Kidney (tissue), 14 donors: Measurements from ENCODE around the gene ZNF579. TPM values are rescaled to one million over a fixed set of nuclear protein-coding genes. Genes with fewer than 3 reads are reported as not detected.

Experiments
- DNase-seq, 5 donors: peaks; one replicate each; pipeline ENCODE4 v3.0.0-alpha.2; 2013 to 2020
- FAIRE-seq: peaks from 2 replicates; lab custom pipeline; 2012; peaks lifted over from hg19 to GRCh38; lab: Jason Lieb, UNC
- H3K27ac ChIP-seq, 2 donors: one replicate each; pipeline ENCODE4 v1.7.0; 2013; ENCODE audit warnings: low read depth in 2 of 2, low read length in 2 of 2, inconsistent platforms in 1 of 2
- H3K27me3 ChIP-seq: one replicate; pipeline ENCODE4 v1.7.1; 2013; ENCODE audit warnings: low read length, inconsistent platforms; ENCODE audit not compliant: control insufficient read depth, insufficient read depth
- H3K36me3 ChIP-seq, 3 donors: one replicate each; pipeline versions ENCODE4 v1.7.0 to v1.7.1; 2013; ENCODE audit warnings: low read length in 3 of 3, control low read depth in 1 of 3, inconsistent platforms in 1 of 3; ENCODE audit not compliant: insufficient read depth in 3 of 3, control insufficient read depth in 2 of 3
- H3K4me1 ChIP-seq, 3 donors: one replicate each; pipeline versions ENCODE4 v1.7.0 to v1.7.1; 2013; ENCODE audit warnings: low read length in 3 of 3, inconsistent platforms in 1 of 3, low read depth in 1 of 3; ENCODE audit not compliant: control insufficient read depth in 2 of 3, insufficient read depth in 2 of 3
- H3K4me3 ChIP-seq, 3 donors: one replicate each; pipeline versions ENCODE4 v1.7.0 to v1.8.1; 2013; ENCODE audit warnings: low read length in 3 of 3, control low read depth in 1 of 3, inconsistent platforms in 1 of 3
- H3K9ac ChIP-seq, 3 donors: one replicate each; pipeline versions ENCODE4 v1.7.0 to v1.7.1; 2013; ENCODE audit warnings: low read length in 3 of 3, control low read depth in 1 of 3, inconsistent platforms in 1 of 3
- H3K9me3 ChIP-seq, 3 donors: one replicate each; pipeline versions ENCODE4 v1.7.0 to v1.7.1; 2013; ENCODE audit warnings: low read length in 3 of 3, control low read depth in 1 of 3, inconsistent platforms in 1 of 3; ENCODE audit not compliant: control insufficient read depth in 2 of 3, insufficient read depth in 1 of 3
- intact Hi-C: fragments of 100-400 bp; cut with DNase I; formaldehyde crosslinking; loops from one replicate; pipeline ENCODE4 v1.11.1; 2022
- polyA plus RNA-seq: library from polyadenylated mRNA; stranded (reverse); fragments of 350-450 nt; fragmentation: Illumina TruSeq; extraction: RNeasy Lipid Tissue Mini Kit (QIAGEN cat#74804); gene quantifications from one replicate; pipeline ENCODE4 v1.2.3, GENCODE V29; 2014; ENCODE audit warnings: low read depth, low replicate concordance; ENCODE audit not compliant: insufficient read depth
- total RNA-seq: library from RNA; stranded (reverse); fragmentation: NEBNext Ultra II Directional; extraction: Animal tissue kit (Norgen Biotek cat#: 25700); gene quantifications from one replicate; pipeline ENCODE4 v1.2.1, GENCODE V29; 2021
- TF ChIP-seq, protein P1 (sequence below): IDR thresholded peaks from 3 replicates; pipeline ENCODE4 v1.5.1; 2012; ENCODE audit warnings: mild to moderate bottlenecking, moderate library complexity, borderline replicate concordance; ENCODE audit not compliant: insufficient read depth; ENCODE audit errors: extremely low read depth
- donor health status: control.
- donor health status: control.
- donor health status: control.
- donor health status: control.
- donor health status: control.
- donor health status: DM: yes; HTN: yes; CAD: no.
- donor health status: Normal renal cell carcinoma (clear cell type).

The ZNF579 gene
- total and polyA plus RNA-seq, 2 donors from 2014 or later, result 10.9 to 16.6 TPM

DNA sequence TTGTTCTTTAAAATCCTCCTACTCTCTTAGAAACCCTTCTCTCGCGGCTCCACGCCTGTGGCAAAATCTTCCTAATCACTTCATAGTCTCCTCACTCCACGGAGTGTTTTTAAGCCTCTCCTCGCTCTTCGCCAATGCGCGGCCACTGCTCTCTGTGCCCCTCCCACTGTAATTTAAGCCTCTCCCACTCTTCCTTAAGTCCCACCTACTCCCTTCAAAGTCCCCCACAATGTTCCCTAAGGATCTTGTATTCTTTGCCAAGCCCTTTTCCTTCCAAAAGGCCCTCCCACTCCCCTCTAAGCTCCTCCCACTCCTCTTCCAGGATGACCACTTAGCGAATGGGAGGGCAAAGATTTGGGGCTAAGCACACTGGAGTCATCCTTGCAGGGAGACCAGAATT is 17.4 kb upstream of the ZNF579 start:
- Histone ChIP-seq H3K9me3 (no peaks in the 10 kb centered on the region), H3K4me1 (peaks cover 0 to 8% (median 3%) of the 10 kb centered on the region in 3 donors), H3K9ac (no peak overlapping the region), H3K4me3 (no peak overlapping the region), H3K27ac (no peak overlapping the region), H3K27me3 (no peaks in the 10 kb centered on the region), H3K36me3 (peaks cover 0 to 10% (median 3%) of the 10 kb centered on the region in 3 donors)
- intact Hi-C loops, result no loop called here
- TF ChIP-seq, protein P1, sequence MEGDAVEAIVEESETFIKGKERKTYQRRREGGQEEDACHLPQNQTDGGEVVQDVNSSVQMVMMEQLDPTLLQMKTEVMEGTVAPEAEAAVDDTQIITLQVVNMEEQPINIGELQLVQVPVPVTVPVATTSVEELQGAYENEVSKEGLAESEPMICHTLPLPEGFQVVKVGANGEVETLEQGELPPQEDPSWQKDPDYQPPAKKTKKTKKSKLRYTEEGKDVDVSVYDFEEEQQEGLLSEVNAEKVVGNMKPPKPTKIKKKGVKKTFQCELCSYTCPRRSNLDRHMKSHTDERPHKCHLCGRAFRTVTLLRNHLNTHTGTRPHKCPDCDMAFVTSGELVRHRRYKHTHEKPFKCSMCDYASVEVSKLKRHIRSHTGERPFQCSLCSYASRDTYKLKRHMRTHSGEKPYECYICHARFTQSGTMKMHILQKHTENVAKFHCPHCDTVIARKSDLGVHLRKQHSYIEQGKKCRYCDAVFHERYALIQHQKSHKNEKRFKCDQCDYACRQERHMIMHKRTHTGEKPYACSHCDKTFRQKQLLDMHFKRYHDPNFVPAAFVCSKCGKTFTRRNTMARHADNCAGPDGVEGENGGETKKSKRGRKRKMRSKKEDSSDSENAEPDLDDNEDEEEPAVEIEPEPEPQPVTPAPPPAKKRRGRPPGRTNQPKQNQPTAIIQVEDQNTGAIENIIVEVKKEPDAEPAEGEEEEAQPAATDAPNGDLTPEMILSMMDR, result no peak
- no peak for FAIRE-seq
- peak in 1 of 5 donors; percentile 70 for DNase-seq

DNA sequence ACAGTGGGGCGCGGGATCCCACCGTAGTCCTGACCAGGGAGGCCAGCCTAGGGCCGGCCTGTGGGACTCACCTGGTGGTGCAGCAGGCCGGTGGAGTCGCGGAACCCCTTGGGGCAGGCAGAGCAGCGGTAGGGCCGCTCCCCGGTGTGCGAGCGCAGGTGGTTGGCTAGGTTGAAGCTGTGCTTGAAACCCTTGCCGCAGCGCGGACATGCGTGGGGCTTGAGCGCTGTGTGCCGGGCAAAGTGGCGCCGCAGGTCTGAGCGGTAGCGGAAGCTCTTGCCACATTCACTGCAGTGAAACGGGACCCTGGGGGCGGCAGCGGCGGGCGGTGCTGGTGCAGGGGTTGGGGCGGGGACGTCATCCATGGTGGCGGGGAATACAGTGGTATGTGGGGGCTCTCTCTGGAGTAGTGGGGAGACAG is 16.9 kb upstream of the ZNF579 start:
- no peak overlapping the region for H3K27ac ChIP-seq
- peaks cover 0 to 10% (median 3%) of the 10 kb centered on the region in 3 donors for H3K36me3 ChIP-seq
- TF ChIP-seq, protein P1, result no peak
- peak in 2 of 5 donors; percentile 80 to 81 for DNase-seq
- no peak overlapping the region for H3K4me3 ChIP-seq
- peaks cover 0 to 8% (median 3%) of the 10 kb centered on the region in 3 donors for H3K4me1 ChIP-seq
- intact Hi-C loops, result no loop called here
- H3K9me3 ChIP-seq, result no peaks in the 10 kb centered on the region
- FAIRE-seq, result no peak
- no peak overlapping the region for H3K9ac ChIP-seq
- H3K27me3 ChIP-seq, result no peaks in the 10 kb centered on the region

- no peak for FAIRE-seq
Observed at GRCh38 chr19:55596304-55596703, 15.7 kb upstream of the ZNF579 start.

More at GRCh38 chr19:55596304-55596703, 15.7 kb upstream of the ZNF579 start:
- Histone ChIP-seq H3K9me3 (no peaks in the 10 kb centered on the region), H3K27ac (no peak overlapping the region), H3K9ac (no peak overlapping the region), H3K36me3 (peaks cover 0 to 10% (median 3%) of the 10 kb centered on the region in 3 donors), H3K4me1 (peaks cover 0 to 7% (median 3%) of the 10 kb centered on the region in 3 donors), H3K4me3 (no peak overlapping the region), H3K27me3 (no peaks in the 10 kb centered on the region)
- DNase-seq, result no peak
- TF ChIP-seq, protein P1, result no peak
- intact Hi-C loops, result no loop called here
